Stromal cell of bone marrow (primary cell): Measurements from ENCODE around the gene C20orf141.
"Not testable (repeated sequence)": the region's sequence is repeated elsewhere in the genome, so short reads cannot be mapped to it uniquely, and the experiment has no call there.

Experiments used
- DNase-seq: peaks from one replicate; pipeline ENCODE4 v3.0.0-alpha.2; 2012; ENCODE audit warnings: low read depth

C20orf141 gene, protein sequence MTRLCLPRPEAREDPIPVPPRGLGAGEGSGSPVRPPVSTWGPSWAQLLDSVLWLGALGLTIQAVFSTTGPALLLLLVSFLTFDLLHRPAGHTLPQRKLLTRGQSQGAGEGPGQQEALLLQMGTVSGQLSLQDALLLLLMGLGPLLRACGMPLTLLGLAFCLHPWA

DNA sequence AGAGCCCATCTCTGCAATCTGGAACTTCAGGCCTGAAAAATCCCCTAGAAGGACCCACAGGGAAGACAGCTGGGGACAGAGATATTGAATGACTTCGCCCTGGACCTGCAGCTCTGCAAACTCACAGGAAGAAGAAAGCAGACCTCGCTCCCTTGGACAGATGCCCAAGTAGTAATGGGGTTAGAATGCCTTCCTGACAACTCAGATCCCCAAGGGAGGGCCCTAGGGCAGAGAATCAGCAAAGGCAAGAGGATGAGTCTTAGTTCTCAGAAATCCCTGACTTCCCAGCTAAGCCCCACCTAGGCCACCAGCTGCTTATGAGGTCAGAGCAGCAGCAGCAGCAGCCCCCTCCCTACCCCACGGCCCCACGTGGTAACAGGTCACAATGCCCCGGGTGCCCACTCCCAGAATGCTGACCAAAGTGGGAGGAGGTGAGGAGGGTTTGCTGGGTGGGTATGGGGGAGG is at the start of gene C20orf141:
Gene C20orf141, plus strand, starts transcription at position 401 of the 465 bp plus-strand sequence. CDS start 198 bp downstream, outside the sequence.
- DNase-seq, result peak; percentile 100

DNA sequence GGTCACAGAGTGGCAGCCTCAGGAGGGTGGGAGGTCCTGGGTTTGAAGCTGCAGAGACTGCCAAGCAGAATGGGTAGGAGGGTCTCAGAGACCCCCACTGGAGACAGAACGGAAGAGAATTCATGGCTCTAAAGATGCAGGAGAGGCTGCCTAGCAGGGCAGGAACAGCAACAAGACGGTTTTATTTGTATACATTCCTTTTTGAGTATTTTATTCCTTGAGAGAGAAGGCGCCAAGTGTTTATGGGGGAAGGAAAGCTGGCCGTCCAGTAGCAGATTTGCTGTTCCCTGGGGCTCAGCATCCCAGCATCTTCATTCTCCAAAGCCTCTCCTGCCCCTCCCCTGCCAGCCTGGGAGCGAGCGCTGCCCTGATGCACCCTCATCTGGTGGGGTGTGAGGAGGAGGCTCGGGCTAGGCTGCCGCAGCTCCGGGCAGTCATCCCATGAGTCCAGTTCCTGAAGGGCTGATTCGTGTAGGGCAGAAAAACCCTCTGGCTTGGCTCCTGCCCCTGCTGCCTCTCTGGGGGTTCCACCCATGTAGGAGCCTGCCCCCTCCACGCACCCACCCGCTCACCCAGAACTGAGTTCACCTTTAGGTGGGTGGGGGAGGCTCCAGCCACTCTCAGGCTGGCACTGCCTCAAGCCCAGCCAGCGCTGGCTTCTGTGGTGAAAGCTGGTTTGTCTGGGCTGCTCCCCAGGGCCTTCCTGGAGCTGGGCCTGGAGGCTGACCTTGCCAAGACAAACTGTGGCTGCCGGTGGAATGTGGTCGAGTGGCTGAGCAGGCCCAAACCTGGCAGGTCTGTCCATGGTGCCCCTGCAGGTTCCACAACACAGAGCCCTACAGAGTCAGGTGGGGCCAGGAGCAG is 46.8 kb upstream of the C20orf141 start:
- DNase-seq, result peak; percentile 44

DNA sequence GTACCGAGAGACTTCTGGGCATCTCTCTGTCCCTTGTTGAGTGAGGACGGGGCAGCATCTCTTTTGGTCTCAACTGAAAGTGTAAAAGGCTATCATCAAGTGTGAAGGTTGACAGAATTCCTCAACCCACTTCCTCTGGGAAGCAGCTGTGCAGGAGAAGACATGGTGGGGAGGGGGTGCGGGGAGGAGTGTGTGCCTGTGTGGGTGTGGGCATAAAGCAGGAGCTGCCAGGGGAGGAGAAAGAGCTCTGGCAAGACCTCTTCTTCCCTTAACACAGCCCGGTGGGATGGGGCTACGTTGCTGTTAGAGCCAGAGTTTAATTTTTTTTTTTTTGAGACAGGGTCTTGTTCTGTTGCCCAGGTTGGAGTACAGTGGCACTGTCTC is 46.2 kb upstream of the C20orf141 start:
- DNase-seq, result no peak

DNA sequence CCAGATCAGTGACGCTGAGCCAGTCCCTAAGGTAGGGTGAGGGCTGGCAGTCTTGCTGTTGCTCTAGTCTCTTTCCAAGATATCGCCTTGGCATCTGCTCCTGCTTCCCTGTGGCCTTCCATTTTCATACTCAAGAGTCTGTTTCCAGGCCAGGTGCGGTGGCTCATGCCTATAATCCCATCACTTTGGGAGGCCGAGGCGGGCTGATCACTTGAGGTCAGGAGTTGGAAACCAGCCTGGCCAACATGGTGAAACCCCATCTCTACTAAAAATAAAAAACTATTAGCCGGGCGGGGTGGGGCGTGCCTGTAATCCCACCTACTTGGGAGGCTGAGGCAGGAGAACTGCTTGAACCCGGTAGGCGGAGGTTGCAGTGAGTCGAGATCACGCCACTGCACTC is 44.7 kb upstream of the C20orf141 start:
- DNase-seq, result not testable (repeated sequence)

DNA sequence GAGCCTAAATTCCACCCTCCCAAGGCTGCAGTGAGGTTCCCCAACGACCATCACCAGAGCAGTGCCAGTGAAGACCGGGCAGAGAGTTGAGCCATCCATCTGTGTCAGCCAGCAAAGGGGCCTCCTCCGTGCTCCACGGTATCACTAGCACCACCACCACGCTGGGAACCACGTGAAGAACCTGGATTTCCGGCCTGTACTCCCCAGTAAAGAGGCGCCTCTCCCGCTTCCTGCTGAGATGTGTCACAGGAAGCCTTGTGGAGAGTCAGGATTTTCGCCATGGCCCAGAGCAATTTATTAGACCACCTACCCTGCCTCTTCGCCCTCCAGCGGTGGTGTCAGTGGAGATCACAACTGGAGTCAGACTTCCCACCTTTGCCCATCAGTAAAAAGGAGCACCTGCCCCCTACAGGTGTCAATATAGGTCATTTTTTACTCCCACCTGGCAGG is 43.1 kb upstream of the C20orf141 start:
- no peak for DNase-seq

DNA sequence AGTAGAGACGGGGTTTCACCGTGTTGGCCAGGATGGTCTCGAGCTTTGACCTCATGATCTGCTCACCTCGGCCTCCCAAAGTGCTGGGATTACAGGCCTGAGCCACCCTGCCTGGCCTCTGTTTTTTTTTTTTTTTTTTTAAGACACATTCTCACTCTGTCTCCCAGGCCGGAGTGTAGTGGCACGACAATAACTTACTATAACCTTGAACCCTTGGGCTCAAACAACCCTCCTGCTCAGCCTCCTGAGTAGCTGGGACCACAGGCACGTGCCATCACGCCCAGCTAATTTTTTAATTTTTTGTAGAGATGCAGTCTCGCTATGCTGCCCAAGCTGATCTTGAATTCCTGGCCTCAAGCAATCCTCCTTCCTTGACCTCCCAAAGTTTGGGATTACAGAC is 41.0 kb upstream of the C20orf141 start:
- DNase-seq, result no peak

DNA sequence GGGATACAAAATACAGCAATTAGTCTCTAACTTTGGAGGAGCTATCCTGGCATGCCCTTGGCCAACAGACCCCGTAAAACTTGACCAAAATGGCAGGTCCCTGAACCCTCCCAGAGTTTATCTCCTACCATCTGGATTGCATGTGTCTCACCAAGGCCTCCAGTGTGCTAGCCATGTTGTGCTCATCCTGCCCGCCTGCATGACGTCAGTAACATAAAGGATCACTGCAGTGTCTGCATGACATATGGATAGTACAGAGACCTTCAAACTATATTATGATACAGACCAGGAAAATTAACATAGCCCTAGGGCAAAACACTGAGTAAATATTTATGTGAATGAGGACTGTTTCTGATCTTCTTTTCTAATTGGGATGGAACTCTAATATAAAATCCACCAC is 39.6 kb upstream of the C20orf141 start:
- DNase-seq, result no peak

DNA sequence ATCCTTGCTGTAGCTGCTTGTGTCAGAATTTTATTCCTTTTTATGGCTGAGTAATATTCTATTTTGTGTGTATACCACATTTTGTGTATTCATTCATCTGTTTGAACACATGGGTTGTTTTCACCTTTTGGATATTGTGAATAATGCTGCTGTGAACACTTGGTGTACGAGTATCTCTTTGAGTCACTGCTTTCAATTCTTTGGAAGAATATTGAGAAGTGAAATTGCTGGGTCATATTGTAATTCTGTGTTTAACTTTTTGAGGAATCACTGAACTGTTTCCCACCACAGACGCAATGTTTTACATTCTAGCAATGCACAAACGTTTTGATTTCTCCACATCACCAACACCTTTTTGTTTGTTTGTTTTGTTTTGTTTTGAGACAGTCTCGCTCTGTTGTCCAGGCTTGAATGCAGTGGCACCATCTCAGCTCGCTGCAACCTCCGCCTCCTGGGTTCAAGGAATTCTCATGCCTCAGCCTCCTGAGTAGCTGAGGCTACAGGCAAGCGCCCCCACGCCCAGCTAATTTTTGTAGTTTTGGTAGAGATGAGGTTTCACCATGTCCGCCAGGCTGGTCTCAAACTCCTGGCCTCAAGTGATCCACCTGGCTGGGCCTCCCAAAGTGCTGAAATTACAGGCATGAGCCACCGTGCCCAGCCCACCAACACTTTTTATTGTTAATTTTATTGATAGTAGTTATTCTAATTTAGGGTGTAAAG is 36.0 kb upstream of the C20orf141 start:
- DNase-seq, result no peak

DNA sequence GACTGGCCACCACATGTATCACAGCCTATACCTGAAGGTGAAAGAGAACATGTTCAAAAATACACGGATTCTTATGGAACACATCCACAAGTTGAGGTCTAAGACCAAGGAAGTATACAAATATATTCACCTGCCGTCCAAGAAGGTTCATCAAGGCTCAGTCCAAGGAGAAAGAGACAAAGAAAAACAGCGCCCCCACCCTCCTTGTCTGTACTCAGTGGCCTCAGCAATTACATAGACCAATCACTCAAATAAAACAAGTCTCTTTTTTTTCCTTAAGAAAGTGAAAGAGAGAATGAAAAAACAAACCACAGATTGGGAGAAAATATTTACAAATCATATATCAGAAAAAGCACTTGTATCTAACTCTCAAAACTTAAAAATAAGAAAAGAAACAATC is 33.8 kb upstream of the C20orf141 start:
- DNase-seq, result no peak

DNA sequence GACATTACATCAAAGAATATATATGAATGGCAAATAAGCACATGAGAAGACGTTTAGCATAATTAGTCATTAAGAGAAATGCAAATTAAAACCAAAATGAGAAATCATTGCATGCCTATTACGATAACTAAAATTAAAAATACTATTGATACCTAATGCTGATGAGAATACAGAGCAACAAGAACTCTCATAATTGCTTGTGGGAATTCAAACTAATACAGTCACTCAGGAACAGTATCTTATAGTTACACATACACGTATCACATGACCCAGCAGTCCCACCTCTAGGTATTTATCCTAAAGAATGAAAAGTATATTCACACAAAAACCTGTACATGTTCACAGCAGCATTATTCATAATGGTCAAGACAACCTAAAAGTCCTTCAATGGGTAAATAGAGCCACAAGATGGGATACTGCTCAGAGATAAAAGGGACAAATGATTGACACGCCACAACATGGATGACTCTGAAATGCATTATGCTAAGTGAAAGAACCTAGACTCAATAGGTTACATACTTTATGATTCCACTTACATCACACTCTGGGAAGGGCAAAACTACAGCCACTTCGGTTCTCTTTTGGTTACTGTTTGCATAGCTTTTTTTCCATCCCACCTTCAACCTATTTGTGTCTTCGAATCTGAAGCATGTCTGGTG is 30.8 kb upstream of the C20orf141 start:
- DNase-seq, result no peak

DNA sequence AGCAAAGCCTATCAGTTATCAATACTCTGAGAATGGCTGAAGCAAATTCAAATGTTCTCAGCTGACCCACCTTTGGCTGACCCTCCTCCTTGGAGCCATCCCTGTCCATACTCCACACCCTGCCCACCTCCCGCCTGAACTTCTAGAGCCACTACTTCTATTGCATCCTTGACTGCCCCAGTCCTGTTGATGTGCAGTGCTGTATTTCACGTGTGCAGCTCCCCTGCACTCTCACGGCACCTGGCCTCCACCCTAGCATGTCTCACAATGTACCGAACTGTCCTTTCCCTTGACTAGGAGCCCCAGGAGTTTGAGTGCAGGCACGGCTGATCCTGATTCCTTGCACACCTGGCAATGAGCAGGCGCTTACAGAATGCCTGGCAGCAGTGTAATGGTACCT is 21.3 kb upstream of the C20orf141 start:
- DNase-seq, result no peak

DNA sequence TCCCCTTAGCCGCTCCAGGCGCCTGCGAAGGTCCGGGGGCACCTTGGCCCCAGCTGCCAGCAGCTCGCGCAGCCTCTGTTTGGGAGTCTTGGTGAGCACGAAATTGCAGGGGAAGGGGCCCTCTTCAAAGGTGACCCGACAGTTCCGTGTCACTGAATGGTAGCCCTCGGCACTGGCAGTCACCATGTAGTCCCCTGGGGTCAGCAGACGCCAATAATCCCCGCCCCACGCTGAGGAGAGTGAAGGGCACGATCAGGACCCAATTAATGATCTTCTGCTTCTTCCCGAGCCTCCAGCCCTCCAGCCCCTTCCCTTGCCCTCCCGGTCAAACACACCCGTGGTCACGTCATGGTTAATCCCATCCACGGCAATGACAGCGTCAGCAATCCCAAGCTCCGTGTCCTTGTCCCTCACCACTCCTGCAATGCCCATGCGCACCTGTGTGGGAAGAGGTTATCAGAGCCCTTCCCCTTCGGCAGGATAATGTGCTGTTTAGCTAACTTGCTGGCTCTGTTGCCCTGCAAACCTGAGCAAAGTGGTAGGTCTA is 20.5 kb upstream of the C20orf141 start:
- DNase-seq, result no peak

DNA sequence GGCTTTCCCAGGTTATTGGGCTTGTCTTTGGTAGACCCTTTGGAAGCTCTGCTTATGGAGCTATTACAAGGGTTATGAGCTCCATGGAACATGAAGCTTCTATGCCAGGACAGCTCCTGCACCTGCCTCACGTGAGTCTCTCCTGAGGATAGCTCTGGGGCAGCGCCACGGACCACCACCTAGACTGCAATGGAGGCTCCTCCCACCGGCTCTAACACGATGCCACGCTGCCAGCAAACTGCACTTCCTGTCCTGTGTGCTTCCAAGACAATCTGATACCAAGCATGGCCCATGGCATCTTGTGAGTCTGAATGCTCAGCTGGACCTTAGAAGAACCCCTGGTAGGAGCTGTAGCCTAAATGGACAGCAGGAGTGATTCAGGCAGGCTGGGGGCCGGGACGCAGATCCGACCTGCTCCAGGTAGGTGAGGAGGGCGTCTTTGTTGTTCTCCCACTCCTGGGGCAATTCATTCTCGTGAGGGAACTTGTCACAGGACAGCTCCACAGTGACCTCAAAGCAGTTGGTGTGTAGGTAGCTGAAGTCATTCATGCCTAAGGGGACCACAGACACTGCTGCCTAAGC is 19.8 kb upstream of the C20orf141 start:
- no peak for DNase-seq

DNA sequence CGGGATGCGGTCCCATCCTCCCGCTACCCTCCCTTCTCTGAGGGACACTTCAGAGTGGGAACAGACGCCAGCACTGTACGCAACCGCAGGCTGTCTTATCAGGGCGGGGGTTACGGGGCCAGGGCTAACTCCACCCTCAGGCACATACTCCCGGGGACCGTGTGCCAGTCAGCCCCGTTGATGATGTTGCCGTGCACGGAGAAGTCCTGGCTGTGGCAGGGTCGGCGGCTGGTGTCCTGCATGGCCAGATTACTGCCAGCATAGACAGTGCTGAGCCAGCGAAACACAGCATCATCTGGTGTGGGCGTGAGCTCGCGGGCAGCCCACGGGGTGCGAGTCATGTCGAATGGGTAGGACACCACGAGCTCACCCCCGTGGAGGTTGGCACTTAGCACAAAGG is 19.3 kb upstream of the C20orf141 start:
- DNase-seq, result no peak

DNA sequence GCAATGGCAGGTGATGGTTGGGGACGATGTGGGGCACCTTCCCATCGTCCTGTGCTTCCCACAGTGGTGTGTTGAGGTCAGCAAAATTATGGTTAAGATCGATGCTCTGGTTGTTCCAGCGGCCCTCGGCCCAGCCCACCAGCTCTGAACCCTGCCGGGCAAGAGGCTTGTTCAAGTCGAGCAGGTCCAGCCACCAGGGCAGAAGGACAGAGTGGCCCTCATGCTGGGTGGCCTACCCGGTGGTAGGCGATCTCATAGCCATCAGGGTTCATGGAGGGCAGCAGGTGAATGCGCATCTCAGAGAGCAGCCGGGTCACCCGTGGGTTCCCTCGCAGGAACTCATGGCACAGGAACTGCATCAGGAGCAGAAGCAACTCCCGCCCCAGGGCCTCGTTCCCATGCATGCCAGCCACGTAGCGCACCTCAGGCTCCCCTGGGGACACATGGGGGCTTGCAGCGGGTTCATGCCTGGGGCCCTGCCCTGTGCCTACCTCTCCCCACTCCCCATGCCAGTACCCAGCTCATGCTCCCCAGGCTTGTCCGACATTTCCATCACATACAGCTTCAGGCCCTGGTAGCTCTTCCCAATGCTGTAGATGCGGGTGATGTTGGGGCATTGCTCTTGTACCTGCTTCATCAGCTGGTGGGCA is 18.7 kb upstream of the C20orf141 start:
- DNase-seq, result no peak

DNA sequence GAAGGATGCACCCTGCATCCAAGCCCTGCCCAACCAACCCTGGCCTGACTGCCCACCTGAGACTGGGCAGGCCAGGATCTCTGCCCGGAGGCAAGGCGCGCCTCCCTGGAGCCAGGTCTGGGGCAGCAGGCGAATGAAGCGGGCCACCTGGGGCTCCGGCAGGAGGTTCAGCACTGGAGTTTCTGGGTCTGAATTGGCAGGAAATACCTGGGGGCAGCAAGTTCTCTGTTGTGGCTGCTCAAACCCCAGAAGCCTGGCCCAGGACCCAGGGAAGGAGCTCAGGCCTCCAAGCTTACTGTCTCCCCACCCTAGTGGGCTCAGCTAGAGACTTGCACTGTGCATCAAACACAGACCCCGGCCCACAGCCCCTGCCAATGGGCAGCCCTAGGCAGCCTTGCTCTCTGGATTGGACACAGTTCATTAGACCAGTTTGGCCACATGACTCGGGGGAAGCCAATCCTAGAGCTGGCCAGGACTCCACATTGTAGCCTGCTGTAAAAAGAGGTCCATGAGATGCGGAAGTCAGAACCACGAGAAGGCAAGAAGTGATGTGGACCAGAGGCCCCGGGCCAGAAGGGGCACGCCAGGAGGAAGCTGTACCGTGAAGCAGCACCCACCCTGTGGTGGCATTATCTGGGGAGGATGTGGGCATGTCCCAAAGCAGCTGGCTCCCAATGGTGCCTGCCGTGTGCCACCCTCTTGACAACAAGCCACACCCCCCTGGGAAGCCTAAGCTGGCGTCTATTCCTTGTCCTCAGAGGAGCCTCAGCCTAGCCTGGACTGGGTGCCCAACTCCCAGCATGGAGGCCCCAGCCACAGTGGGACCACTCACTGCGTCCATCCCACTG is 17.4 kb upstream of the C20orf141 start:
- DNase-seq, result no peak

DNA sequence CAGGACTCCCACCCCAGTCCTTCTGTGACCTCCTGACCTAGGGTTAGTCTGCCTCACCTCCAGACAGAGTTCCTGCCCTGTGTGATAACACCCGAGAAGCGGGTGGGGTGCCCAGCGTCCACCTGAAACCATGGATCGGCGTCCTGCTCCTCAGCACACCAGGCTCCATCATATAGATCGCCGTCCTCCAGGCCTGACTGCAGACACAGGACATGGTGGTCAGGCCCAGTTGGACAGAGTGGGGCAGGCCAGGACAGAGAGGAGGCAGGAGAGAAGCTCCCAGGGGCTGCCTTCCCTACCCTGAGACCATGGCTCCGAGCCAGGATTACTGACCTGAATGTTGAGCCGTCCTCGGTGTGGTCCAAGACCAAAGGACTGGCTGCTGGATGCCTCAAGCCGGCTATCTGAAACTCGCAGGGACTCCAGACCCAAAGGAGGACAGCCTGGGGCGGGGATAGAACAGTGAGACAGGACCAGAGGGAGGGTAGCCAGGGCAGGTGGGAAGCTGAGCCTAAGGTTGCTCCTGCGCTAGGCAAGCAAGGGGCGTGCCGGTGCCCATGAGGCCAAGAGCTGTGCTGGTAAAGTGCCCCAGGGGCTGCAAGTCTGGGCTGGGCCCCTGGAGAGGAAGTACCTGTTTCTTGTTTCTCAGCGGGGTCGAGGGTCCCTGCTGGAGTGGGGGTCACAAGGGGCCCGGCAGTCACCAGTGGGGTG is 16.5 kb upstream of the C20orf141 start:
- no peak for DNase-seq

DNA sequence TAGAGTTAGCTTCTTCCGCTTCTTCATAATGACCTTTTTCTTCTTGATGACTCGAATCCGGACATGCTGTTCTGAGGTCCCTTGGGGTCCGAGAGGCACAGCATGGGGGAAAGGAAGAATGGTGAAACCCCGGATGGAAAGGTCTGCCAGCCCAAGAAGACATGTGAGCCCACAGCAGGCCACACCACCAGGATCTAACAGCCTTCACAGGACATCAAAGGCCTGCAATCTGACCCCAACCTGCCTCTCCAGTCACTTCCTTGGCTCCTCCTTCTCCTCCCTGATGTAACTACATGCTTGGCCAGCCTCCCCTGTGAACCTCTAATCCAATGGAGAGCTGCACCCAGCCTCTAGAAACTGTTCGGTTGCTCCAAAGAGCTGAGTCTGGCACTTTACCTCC is 16.0 kb upstream of the C20orf141 start:
- no peak for DNase-seq

DNA sequence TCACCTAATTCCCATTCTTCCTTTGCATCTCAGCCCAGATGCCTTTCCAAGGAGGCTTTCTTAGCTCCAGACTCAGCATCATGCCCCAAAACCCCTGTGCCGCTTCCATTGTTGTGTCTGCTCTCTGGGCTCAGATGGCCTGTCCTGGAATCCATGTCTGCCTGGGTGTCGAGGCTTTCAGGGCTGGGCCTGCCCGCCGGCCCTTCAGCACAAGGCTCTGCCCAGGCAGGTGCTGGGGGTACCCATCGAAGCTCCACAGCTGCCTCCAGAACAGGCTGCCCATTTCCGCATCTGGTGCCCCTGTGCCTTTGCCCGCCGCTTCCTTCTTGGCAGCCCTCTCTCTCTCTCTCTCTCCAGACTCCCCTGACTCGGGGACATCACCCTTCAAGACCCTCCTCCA is 15.5 kb upstream of the C20orf141 start:
- no peak for DNase-seq
